ENCODE measurements around the gene SLC9A9. TPM values are rescaled to one million over a fixed set of nuclear protein-coding genes. Genes with fewer than 3 reads are reported as not detected.

SLC9A9 gene
- total RNA-seq, 1 experiment from 2014 or later = 1.4 TPM

GRCh38 chr3:143351354-143351753 is 496.9 kb downstream of the SLC9A9 start:
- ChIA-PET POLR2A (ENCODE audit: low non-redundant PET) (no interaction called here), CTCF (no interaction called here)
- Histone ChIP-seq H3K9me3 (ENCODE audit: low read depth, low read length, poor library complexity, severe bottlenecking) (no peaks in the 10 kb centered on the region), H3K27me3 (replicated peaks; ENCODE audit: insufficient read depth, low read depth, low read length, poor library complexity) (no peaks in the 10 kb centered on the region), H3K27ac (ENCODE audit: low read depth, low read length, poor library complexity, severe bottlenecking) (no peak overlapping the region), H3K4me1 (ENCODE audit: insufficient read depth, low read length, poor library complexity, severe bottlenecking) (peaks cover 4% of the 10 kb centered on the region), H3K4me3 (ENCODE audit: low read depth, low read length, poor library complexity, severe bottlenecking) (no peak overlapping the region), H3K36me3 (ENCODE audit: insufficient read depth, low read length, poor library complexity, severe bottlenecking) (no peaks in the 10 kb centered on the region)
- no peak for DNase-seq (ENCODE audit: low spot score)
- TF ChIP-seq EZH2 (IDR thresholded peaks at IDR 0.05; ENCODE audit: borderline replicate concordance, low read depth, low read length, poor library complexity, severe bottlenecking) = no peak
- TF ChIP-seq CTCF (conservative IDR thresholded peaks at IDR 0.05; ENCODE audit: low read depth, low read length) = no peak
- BruUV-seq (replicated peaks) = no TSS peak
- intact Hi-C loops (cut with micrococcal nuclease; ENCODE audit: unreplicated experiment) = no loop called here

DNA sequence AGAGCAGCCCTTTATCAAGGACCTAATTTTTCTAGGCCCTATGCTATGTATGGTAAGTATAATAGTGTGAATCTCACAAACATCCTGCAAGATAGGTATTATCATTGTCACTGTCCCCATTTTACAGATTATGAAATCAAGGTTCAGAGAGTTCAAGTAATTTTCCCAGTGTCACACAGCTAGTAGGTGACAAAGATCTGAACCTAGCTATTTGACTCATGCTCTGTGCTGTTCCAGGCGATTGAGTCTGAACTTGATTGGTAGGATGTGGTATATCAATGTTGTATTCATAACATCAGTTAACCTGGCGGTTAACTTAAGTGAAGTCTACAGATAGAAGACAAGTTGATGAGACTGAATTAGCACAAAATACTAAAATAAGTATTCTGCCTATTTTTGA is 498.8 kb downstream of the SLC9A9 start:
- POLR2A ChIA-PET (ENCODE audit: low non-redundant PET) = no interaction called here
- no peaks in the 10 kb centered on the region for H3K9me3 ChIP-seq (ENCODE audit: low read depth, low read length, poor library complexity, severe bottlenecking)
- H3K4me1 ChIP-seq (ENCODE audit: insufficient read depth, low read length, poor library complexity, severe bottlenecking) = peaks cover 4% of the 10 kb centered on the region
- CTCF ChIA-PET = interaction anchor here (0.6 kb wide), 1 partner anchor 935 kb away, joined by 3 read pairs; no protein-coding TSS in a partner anchor
- intact Hi-C loops (cut with micrococcal nuclease; ENCODE audit: unreplicated experiment) = no loop called here
- no peaks in the 10 kb centered on the region for H3K36me3 ChIP-seq (ENCODE audit: insufficient read depth, low read length, poor library complexity, severe bottlenecking)
- H3K27ac ChIP-seq (ENCODE audit: low read depth, low read length, poor library complexity, severe bottlenecking) = no peak overlapping the region
- BruUV-seq (replicated peaks) = no TSS peak
- TF ChIP-seq CTCF (conservative IDR thresholded peaks at IDR 0.05; ENCODE audit: low read depth, low read length) (no peak), EZH2 (IDR thresholded peaks at IDR 0.05; ENCODE audit: borderline replicate concordance, low read depth, low read length, poor library complexity, severe bottlenecking) (no peak)
- H3K27me3 ChIP-seq (replicated peaks; ENCODE audit: insufficient read depth, low read depth, low read length, poor library complexity) = no peaks in the 10 kb centered on the region
- H3K4me3 ChIP-seq (ENCODE audit: low read depth, low read length, poor library complexity, severe bottlenecking) = no peak overlapping the region
- no peak for DNase-seq (ENCODE audit: low spot score)

DNA sequence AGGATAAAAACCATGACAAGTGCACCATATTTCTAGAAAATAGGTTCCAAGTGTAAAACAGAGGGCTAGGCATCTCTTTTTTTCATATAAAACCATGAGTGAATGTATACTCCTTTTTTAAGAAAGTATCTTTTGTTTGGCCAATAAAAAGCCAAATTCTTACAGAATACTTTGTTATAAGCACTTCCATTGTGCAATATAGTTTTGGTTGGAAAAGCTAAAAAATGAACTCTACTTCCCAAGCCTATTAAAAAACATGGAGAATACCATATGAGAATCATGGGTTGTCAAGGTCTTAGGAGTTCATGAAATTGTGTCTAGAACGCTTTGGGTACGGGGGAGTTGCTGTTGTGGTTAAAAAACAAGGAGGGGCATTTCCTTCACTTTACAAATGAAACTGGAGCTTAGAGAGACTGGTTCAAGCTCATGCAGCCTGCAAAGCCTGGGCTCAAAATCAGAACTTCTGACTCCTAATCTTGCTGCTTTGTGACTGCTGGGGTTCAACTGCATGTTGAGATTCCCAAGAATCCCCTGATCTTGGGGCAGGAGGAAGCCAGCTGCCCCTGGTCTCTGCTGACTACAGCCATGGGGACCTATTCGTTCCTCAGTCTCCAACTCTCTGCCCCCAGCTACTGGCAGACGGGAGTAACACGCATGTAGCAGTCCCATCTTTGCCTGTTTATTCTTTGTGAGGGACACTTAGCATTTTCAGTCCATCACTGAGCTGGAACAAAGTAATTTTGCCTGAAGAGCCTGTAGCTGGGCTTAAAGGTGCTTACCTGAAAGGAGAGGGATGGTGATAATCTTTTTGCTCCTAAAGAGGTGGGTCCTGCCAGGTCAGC is 499.6 kb downstream of the SLC9A9 start:
- no peaks in the 10 kb centered on the region for H3K36me3 ChIP-seq (ENCODE audit: insufficient read depth, low read length, poor library complexity, severe bottlenecking)
- DNase-seq (ENCODE audit: low spot score) = peak; percentile 23
- TF ChIP-seq CTCF (conservative IDR thresholded peaks at IDR 0.05; ENCODE audit: low read depth, low read length) (peak; percentile 44), EZH2 (IDR thresholded peaks at IDR 0.05; ENCODE audit: borderline replicate concordance, low read depth, low read length, poor library complexity, severe bottlenecking) (no peak)
- no peak overlapping the region for H3K27ac ChIP-seq (ENCODE audit: low read depth, low read length, poor library complexity, severe bottlenecking)
- ChIA-PET CTCF (interaction anchor here (0.6 kb wide), 1 partner anchor 934 kb away, joined by 3 read pairs; no protein-coding TSS in a partner anchor), POLR2A (ENCODE audit: low non-redundant PET) (no interaction called here)
- no peaks in the 10 kb centered on the region for H3K9me3 ChIP-seq (ENCODE audit: low read depth, low read length, poor library complexity, severe bottlenecking)
- H3K27me3 ChIP-seq (replicated peaks; ENCODE audit: insufficient read depth, low read depth, low read length, poor library complexity) = no peaks in the 10 kb centered on the region
- intact Hi-C loops (cut with micrococcal nuclease; ENCODE audit: unreplicated experiment) = no loop called here
- BruUV-seq (replicated peaks) = no TSS peak
- H3K4me1 ChIP-seq (ENCODE audit: insufficient read depth, low read length, poor library complexity, severe bottlenecking) = peaks cover 4% of the 10 kb centered on the region
- H3K4me3 ChIP-seq (ENCODE audit: low read depth, low read length, poor library complexity, severe bottlenecking) = no peak overlapping the region
